GM19467 (cell line): Measurements from ENCODE around the gene AMY1C.
"Not testable (repeated sequence)": the region's sequence is repeated elsewhere in the genome, so short reads cannot be mapped to it uniquely, and the experiment has no call there.

Experiments
- ATAC-seq: cut with Tn5 transposase; IDR thresholded peaks from one replicate; pipeline ENCODE4 v1.9.1; 2021; ENCODE audit warnings: mild to moderate bottlenecking, moderate library complexity; ENCODE audit not compliant: unreplicated experiment

AMY1C gene

DNA sequence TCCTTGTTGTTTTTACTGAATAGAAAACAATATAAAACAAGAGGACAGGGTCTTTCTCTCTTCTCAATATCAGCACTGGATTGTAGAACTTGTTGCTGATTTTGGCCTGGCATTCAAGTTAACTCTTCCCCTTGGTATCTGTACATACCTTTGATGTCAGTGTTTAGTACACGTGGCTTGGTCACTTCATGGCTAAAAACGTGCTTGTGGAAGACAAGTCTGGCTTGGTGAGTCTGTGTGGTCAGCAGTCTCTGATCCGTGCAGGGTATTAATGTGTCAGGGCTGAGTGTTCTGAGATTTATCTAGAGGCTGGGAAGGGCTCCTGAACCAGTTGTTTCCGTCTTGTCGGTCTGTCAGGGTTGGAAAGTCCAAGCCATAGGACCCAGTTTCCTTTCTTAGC lies at the start of gene AMY1C:
Gene AMY1C, plus strand, starts transcription at position 301 of the 400 bp plus-strand sequence. CDS start 572 bp downstream, outside the sequence.
- not testable (repeated sequence) for ATAC-seq

DNA sequence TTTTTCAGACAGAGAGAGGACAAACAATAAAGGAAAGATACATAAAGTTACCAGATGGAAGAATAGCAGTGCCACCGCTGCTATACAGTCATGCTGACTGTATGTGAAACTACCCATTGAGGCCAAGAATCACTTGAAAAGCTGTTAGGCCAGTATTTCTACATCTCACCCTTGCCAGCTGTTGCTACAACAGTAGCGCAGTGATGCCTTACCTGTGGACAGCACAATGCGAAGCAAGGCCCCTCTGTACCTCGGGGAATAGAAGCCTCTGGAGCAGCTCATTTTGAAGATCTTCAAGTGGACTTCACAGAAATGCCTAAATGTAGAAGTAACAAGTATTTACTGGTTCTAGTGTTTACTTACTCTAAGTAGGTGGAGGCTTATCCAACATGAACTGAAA lies 49.0 kb upstream of the AMY1C start:
- ATAC-seq, result not testable (repeated sequence)

DNA sequence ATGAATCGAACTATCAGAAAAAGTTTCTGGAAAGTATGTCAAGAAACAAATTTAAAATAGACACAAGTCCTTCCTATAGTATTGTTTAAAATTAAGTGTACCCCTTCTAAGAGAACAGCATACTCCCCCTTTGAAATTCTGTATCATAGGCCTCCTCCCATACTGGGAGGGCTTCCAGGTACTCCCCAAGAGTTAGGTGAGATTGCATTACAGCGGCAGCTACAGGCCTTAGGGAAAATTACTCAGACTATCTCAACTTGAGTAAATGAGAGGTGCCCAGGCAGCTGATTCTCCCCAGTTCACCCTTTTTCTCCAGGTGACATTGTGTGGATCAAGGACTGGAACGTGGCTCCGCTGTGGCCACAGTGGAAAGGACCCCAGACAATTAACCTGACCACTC lies 48.4 kb upstream of the AMY1C start:
- ATAC-seq, result not testable (repeated sequence)

DNA sequence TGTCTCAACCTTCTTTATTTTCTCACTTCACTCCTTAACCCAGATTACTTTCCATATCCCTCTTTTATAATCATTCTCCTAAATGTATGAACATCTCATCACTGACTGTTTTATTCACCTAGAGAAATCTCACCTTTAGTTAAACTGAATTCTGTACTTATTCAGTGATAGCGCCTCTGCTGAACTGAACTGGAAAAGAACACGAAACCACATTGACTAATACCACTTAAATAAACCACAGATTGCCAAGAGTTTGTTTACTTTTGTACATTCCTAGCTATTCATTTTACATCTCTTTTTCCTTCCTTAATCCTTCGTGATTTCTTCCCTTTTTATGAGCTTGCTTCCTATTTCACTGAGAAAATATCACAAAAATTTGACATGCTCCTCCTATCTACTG lies 42.0 kb upstream of the AMY1C start:
- not testable (repeated sequence) for ATAC-seq

DNA sequence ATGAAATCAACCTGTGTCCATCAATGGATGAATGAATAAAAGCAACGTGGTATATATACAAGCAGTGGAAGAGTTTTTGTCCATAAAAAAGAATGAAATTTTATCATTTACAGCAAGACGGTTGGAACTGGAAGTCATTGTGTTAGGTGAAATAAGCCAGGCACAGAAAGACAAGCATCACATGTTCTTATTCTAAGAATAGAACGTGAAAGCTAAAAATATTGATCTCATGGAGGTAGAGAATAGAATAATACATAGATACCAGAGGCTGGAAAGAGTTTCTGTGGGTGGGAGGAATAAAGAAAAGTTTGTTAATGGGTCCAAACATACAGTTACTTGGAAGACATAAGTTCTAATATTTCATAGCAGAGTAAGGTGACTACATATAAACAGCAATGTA lies 39.3 kb upstream of the AMY1C start:
- not testable (repeated sequence) for ATAC-seq

DNA sequence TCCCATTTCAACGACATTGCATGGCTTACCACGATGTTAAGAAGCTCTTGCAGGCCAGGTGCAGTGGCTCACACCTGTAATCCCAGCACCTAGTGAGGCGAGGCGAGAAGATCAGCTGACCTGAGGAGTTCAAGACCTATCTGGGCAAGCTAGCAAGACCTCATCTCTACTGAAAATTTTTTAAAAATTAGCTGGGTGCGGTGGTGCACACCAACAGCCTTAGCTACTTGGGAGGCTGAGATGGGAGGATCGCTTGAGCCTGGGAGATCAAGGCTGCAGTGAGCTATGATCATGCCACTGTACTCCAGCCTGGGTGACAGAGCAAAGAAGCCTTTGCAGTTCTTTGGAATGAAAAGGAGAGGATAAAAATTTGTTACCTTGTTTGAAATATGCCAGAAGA lies 32.3 kb upstream of the AMY1C start:
- not testable (repeated sequence) for ATAC-seq

DNA sequence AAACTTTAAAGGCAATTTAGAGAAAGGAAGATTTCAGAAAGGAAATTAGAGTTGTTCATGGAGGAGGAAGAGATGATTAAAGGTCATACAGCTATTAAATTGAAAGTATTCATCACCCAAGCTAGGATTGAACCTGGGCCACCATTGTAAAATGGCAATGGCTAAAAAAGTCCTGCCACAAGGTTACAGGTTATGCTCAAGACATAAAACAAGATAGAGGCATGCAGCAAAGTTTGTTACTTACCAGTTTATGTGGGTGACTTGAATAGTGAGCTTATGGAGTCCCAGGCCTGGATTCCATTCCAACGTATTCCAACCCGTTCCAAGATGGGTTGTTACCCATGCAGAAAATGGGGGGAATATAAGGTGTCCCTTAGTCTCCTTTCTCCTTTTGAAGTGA lies 28.2 kb upstream of the AMY1C start:
- not testable (repeated sequence) for ATAC-seq

DNA sequence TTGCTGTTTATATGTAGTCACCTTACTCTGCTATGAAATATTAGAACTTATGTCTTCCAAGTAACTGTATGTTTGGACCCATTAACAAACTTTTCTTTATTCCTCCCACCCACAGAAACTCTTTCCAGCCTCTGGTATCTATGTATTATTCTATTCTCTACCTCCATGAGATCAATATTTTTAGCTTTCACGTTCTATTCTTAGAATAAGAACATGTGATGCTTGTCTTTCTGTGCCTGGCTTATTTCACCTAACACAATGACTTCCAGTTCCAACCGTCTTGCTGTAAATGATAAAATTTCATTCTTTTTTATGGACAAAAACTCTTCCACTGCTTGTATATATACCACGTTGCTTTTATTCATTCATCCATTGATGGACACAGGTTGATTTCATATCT lies 14.4 kb upstream of the AMY1C start:
- not testable (repeated sequence) for ATAC-seq

DNA sequence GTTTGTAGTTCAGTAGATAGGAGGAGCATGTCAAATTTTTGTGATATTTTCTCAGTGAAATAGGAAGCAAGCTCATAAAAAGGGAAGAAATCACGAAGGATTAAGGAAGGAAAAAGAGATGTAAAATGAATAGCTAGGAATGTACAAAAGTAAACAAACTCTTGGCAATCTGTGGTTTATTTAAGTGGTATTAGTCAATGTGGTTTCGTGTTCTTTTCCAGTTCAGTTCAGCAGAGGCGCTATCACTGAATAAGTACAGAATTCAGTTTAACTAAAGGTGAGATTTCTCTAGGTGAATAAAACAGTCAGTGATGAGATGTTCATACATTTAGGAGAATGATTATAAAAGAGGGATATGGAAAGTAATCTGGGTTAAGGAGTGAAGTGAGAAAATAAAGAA lies 11.7 kb upstream of the AMY1C start:
- ATAC-seq, result not testable (repeated sequence)

DNA sequence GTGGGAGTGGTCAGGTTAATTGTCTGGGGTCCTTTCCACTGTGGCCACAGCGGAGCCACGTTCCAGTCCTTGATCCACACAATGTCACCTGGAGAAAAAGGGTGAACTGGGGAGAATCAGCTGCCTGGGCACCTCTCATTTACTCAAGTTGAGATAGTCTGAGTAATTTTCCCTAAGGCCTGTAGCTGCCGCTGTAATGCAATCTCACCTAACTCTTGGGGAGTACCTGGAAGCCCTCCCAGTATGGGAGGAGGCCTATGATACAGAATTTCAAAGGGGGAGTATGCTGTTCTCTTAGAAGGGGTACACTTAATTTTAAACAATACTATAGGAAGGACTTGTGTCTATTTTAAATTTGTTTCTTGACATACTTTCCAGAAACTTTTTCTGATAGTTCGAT lies 5.2 kb upstream of the AMY1C start:
- not testable (repeated sequence) for ATAC-seq

DNA sequence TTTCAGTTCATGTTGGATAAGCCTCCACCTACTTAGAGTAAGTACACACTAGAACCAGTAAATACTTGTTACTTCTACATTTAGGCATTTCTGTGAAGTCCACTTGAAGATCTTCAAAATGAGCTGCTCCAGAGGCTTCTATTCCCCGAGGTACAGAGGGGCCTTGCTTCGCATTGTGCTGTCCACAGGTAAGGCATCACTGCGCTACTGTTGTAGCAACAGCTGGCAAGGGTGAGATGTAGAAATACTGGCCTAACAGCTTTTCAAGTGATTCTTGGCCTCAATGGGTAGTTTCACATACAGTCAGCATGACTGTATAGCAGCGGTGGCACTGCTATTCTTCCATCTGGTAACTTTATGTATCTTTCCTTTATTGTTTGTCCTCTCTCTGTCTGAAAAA lies 4.7 kb upstream of the AMY1C start:
- not testable (repeated sequence) for ATAC-seq

DNA sequence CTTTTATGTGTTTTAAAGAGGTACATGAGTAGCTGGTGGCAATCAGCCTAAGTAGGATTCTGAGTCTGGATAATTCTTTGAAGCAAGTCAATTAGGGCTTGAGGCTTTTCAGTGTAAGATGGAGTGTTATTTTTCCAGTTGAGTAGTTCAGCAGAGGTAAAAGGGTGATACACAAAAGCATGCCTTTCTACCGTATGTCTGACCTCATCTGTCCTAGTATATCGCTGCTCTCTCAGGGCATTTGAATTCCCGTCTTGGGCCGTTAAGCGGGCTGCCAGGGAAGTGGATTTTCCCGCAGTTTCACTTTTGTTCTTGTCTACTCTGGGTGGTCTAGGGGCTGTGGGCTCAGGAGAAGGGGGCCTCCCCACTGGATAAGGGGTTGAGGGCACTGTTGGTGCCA lies 1.4 kb upstream of the AMY1C start:
- not testable (repeated sequence) for ATAC-seq

DNA sequence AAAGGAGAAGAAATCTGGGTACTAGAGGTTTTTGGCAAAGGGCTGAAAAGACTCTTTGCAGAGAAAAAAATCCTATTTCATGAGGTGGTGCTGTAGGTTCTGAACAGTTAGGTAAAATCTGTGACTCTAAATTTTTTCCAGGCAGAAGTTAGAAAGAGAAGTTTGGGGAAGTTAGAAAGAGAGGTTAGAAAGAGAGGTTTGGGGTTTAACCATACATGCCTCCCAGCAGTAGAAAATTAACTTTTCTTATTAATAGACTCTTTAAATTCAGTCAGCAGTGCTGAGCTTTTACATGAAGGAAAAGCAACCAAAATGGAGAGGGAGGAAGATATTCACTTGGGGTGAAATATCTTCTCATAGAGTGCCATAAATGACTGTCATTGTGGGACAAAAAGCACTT lies 12.2 kb downstream of the AMY1C start:
- no peak for ATAC-seq

DNA sequence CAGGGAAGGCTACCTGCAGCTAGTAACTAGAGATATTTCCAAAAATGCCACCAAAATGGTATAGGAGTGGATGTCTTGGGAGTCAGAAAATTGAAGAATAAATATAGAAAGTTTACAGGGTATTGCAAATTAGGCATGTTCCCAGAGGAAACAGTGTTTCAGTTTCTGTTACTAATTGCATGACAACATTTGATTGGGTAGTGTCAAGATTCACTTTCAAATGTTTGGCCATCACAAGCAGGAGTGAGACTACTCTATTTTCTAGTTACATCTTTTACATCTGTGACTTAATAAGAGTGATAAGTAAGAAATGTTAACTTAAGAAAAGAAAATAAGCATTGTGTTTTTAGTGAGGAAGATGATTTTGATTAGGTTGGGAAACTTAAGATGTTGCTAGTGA lies 30.2 kb downstream of the AMY1C start:
- no peak for ATAC-seq

DNA sequence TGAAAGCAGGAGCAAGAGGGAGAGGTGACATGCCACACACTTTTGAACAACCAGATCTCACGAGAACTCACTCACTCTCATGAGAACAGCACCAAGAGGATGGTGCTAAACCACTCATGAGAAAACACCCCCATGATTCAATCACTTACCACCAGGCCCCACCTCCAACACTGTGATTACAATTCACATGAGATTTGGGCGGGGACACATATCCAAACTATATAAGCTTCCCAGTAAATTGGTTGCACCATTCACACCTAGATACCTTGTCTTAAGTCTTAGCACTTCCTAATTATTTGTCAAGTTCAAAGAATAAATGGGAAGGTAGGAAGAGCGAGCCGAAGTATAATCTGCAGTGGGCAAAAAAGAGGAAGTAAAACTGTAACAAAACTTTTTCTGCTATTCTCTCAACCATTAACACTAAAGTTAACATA lies 34.3 kb downstream of the AMY1C start:
- ATAC-seq, result peak; percentile 55

DNA sequence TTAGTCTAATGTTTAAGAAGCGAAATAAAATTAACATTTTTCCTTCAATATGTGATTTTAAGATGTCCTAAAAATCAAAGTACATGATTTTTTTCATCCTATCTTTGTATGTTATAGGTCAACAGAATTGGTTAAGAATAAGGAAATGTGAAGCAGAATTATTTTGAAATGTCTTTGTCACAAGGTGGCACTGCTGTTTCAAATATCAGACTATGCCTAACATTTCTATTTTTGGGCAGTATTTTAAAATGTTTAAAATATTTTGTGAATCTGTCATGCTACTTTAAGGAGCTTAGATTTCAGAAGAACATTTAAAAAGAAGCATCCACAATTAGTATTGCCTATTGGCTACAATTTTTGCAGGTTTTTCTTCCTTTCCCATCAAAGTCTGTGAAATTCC lies 38.7 kb downstream of the AMY1C start:
- no peak for ATAC-seq

DNA sequence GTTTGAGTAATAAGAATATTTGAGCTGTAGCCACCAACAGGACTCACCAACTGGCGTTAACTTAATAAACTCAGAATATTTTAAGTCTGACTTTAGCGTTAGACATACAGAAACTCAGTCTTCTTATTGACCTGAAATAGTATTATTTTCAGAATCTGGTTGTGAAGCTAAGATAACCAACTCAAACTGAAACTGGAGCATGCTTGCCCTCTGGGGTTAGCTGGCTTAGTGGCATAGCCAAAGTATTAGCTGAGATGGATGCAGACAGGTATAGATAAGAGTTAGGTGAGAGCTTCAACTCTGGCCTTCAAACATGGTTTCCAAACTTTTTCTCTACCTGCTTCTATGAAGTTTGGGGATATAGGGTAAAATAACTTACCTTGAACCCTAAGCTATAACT lies 40.5 kb downstream of the AMY1C start:
- ATAC-seq, result no peak
